CD14-positive monocyte (primary cell): ENCODE data around the gene CALM1. TPM values are rescaled to one million over a fixed set of nuclear protein-coding genes. Genes with fewer than 3 reads are reported as not detected.

Source experiments
- DNase-seq, 3 donors: peaks; one replicate each; pipeline ENCODE4 v3.0.0-alpha.2; 2011 to 2022
- H2AFZ ChIP-seq: 2 replicates; pipeline ENCODE4 v1.6.0; 2012; ENCODE audit warnings: mild to moderate bottlenecking, low read depth, low read length, inconsistent platforms; ENCODE audit not compliant: insufficient read depth, poor library complexity, severe bottlenecking
- H3K27ac ChIP-seq, 2 donors: 1 replicate in 1 of 2; 2 replicates in 1 of 2; pipeline ENCODE4 v1.5.1; 2012 to 2013; ENCODE audit warnings: low read length in 2 of 2, control low read depth in 1 of 2, inconsistent platforms in 1 of 2, low read depth in 1 of 2, mild to moderate bottlenecking in 1 of 2
- H3K27me3 ChIP-seq, 2 donors: one replicate each; pipeline versions ENCODE4 v1.6.0 to v1.6.1; 2011 to 2013; ENCODE audit warnings: low read length in 2 of 2; ENCODE audit not compliant: control insufficient read depth in 2 of 2, insufficient read depth in 2 of 2
- H3K36me3 ChIP-seq, 2 donors: replicated peaks in 1 of 2; 1 replicate in 1 of 2; 2 replicates in 1 of 2; pipeline versions ENCODE4 v1.5.1 to v1.6.1; 2012 to 2013; ENCODE audit warnings: low read length in 2 of 2, control low read depth in 1 of 2, inconsistent platforms in 1 of 2, mild to moderate bottlenecking in 1 of 2; ENCODE audit not compliant: insufficient read depth in 2 of 2, control insufficient read depth in 1 of 2
- H3K4me1 ChIP-seq, 2 donors: 1 replicate in 1 of 2; 2 replicates in 1 of 2; pipeline versions ENCODE4 v1.5.1 to v1.6.1; 2012 to 2013; ENCODE audit warnings: low read length in 2 of 2, control low read depth in 1 of 2, inconsistent platforms in 1 of 2, mild to moderate bottlenecking in 1 of 2, moderate library complexity in 1 of 2; ENCODE audit not compliant: insufficient read depth in 2 of 2, control insufficient read depth in 1 of 2
- H3K4me2 ChIP-seq: replicated peaks from 2 replicates; pipeline ENCODE3; 2012; ENCODE audit warnings: low read length, moderate library complexity, mild to moderate bottlenecking; ENCODE audit not compliant: poor library complexity, severe bottlenecking; ENCODE audit errors: extremely low read depth
- H3K4me3 ChIP-seq, 3 experiments: fragments of 200-600 bp in 1 of 3; sonication (generic) in 1 of 3; replicated peaks in 1 of 3; 1 replicate in 2 of 3; 2 replicates in 1 of 3; pipeline ENCODE4 v1.5.1; 2011 to 2013; ENCODE audit warnings: low read length in 3 of 3, mild to moderate bottlenecking in 3 of 3, control low read depth in 2 of 3, low read depth in 2 of 3, inconsistent platforms in 1 of 3, moderate library complexity in 1 of 3
- H3K79me2 ChIP-seq: 2 replicates; pipeline ENCODE4 v1.6.0; 2012; ENCODE audit warnings: mild to moderate bottlenecking, control low read depth, inconsistent platforms, low read length, moderate library complexity; ENCODE audit not compliant: insufficient read depth
- H3K9ac ChIP-seq: 2 replicates; pipeline ENCODE4 v1.6.0; 2017; ENCODE audit warnings: low read length, mild to moderate bottlenecking; ENCODE audit not compliant: insufficient read depth, poor library complexity, severe bottlenecking
- H3K9me3 ChIP-seq, 2 donors: replicated peaks in 1 of 2; 1 replicate in 1 of 2; 2 replicates in 1 of 2; pipeline versions ENCODE4 v1.5.1 to v1.6.1; 2012 to 2013; ENCODE audit warnings: low read length in 2 of 2, control low read depth in 1 of 2; ENCODE audit not compliant: control insufficient read depth in 1 of 2, insufficient read depth in 1 of 2
- H4K20me1 ChIP-seq: 2 replicates; pipeline ENCODE4 v1.6.0; 2012; ENCODE audit warnings: mild to moderate bottlenecking, low read length, control low read depth, moderate library complexity; ENCODE audit not compliant: insufficient read depth
- H3K27ac Mint-ChIP-seq, 7 donors: one replicate each; pipeline ENCODE4 v1.8.0; 2020; ENCODE audit warnings: mild to moderate bottlenecking in 7 of 7, mixed read lengths in 7 of 7, moderate library complexity in 6 of 7, inconsistent platforms in 2 of 7
- H3K27me3 Mint-ChIP-seq, 3 donors: one replicate each; pipeline ENCODE4 v1.8.0; 2021 to 2022; ENCODE audit warnings: low read depth in 3 of 3, mild to moderate bottlenecking in 3 of 3, mixed read lengths in 3 of 3, moderate library complexity in 3 of 3, inconsistent platforms in 1 of 3
- H3K36me3 Mint-ChIP-seq, 2 donors: one replicate each; pipeline ENCODE4 v1.8.0; 2020; ENCODE audit warnings: mixed read lengths in 2 of 2, inconsistent platforms in 1 of 2, mild to moderate bottlenecking in 1 of 2
- H3K4me1 Mint-ChIP-seq: one replicate; pipeline ENCODE4 v1.8.0; 2020; ENCODE audit warnings: mild to moderate bottlenecking, mixed read lengths
- H3K4me3 Mint-ChIP-seq, 2 donors: one replicate each; pipeline ENCODE4 v1.8.0; 2020; ENCODE audit warnings: mild to moderate bottlenecking in 2 of 2, mixed read lengths in 2 of 2, moderate library complexity in 1 of 2
- H3K9me3 Mint-ChIP-seq, 7 donors: one replicate each; pipeline ENCODE4 v1.8.0; 2020 to 2022; ENCODE audit warnings: mixed read lengths in 7 of 7, mild to moderate bottlenecking in 6 of 7, moderate library complexity in 6 of 7, inconsistent platforms in 2 of 7
- CTCF ChIP-seq: fragments of 200-600 bp; IDR thresholded peaks from one replicate; pipeline ENCODE4 v1.8.0; 2022; ENCODE audit warnings: antibody characterized with exemption, mild to moderate bottlenecking
- WGBS: methylation state at CpG from one replicate; pipeline ENCODE4 v1.1.5; 2013; ENCODE audit warnings: missing lambda C conversion rate; ENCODE audit not compliant: insufficient coverage; 5-methylcytosine and 5-hydroxymethylcytosine counted together
- intact Hi-C, 2 donors: fragments of 100-400 bp; cut with micrococcal nuclease; formaldehyde crosslinking; loops; one replicate each; pipeline versions ENCODE4 v1.15.0 to v1.15.1; 2023
- polyA plus RNA-seq, 3 donors: library from polyadenylated mRNA; depleted of rRNA in 1 of 3; unstranded in 2 of 3; stranded (reverse) in 1 of 3; fragments of 300-500 nt in 2 of 3; fragments of >200 nt in 1 of 3; fragmentation: Illumina TruSeq in 2 of 3; gene quantifications; 1 replicate in 2 of 3; 2 replicates in 1 of 3; pipeline ENCODE4 v1.2.3, GENCODE V29; 2012 to 2021

The CALM1 gene
- polyA plus RNA-seq, 3 donors, result 277 to 912 (median 906) TPM

GRCh38 chr14:90445011-90445410 lies 48.2 kb downstream of the CALM1 start:
- H3K36me3 ChIP-seq, result no peaks in the 10 kb centered on the region
- no peaks in the 10 kb centered on the region for H3K36me3 Mint-ChIP-seq
- H3K4me1 ChIP-seq, result no peaks in the 10 kb centered on the region
- no peak for DNase-seq
- intact Hi-C loops, result no loop called here
- no peak overlapping the region for H3K4me3 Mint-ChIP-seq
- no peaks in the 10 kb centered on the region for H3K27me3 ChIP-seq
- H2AFZ ChIP-seq, result no peak overlapping the region
- H3K79me2 ChIP-seq, result no peaks in the 10 kb centered on the region
- peaks cover 2 to 13% (median 9%) of the 10 kb centered on the region in 7 donors for H3K9me3 Mint-ChIP-seq
- peaks cover 2 to 6% (median 5%) of the 10 kb centered on the region in 3 donors for H3K27me3 Mint-ChIP-seq
- H3K4me3 ChIP-seq, result no peak overlapping the region
- H3K4me1 Mint-ChIP-seq, result peaks cover 7% of the 10 kb centered on the region
- H3K4me2 ChIP-seq, result no peak overlapping the region
- peak overlapping the region in 1 of 7 donors; percentile 41 for H3K27ac Mint-ChIP-seq
- no peak overlapping the region for H3K9ac ChIP-seq
- no peak overlapping the region for H3K27ac ChIP-seq
- no peak for TF ChIP-seq CTCF
- WGBS, result 100% methylated on average over 3 of the region's 4 CpGs
- peaks cover 0 to 11% of the 10 kb centered on the region in 2 donors for H3K9me3 ChIP-seq
- H4K20me1 ChIP-seq, result no peaks in the 10 kb centered on the region

DNA sequence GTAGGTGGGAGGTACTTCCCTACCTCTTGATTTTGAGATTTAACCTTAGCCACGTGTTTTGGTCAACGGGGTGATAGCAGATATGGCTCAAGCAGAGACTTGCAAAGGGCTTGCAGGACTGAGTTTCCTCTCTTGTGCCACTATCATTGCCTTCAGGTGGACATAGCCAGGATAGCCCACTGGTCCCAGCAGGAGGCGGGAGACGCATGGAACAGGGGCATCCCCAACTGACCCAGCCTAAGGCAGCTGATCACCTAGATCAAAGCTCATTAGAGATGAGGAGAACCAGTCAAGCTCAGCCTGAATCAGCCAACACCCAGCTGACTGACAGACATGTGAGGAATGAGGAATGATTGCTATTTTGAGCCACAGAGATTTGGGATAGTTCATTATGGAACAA lies 49.6 kb downstream of the CALM1 start:
- Histone ChIP-seq H3K4me3 (no peak overlapping the region), H4K20me1 (no peaks in the 10 kb centered on the region), H3K4me2 (no peak overlapping the region), H3K4me1 (no peaks in the 10 kb centered on the region), H3K9me3 (peaks cover 0 to 11% of the 10 kb centered on the region in 2 donors), H3K27ac (no peak overlapping the region), H3K79me2 (no peaks in the 10 kb centered on the region), H3K27me3 (no peaks in the 10 kb centered on the region), H2AFZ (no peak overlapping the region), H3K9ac (no peak overlapping the region), H3K36me3 (no peaks in the 10 kb centered on the region)
- WGBS, result 95% methylated on average over 3 of the region's 4 CpGs
- intact Hi-C loops, result no loop called here
- no peak overlapping the region for H3K27ac Mint-ChIP-seq
- peaks cover 2 to 13% (median 9%) of the 10 kb centered on the region in 7 donors for H3K9me3 Mint-ChIP-seq
- peaks cover 7% of the 10 kb centered on the region for H3K4me1 Mint-ChIP-seq
- no peaks in the 10 kb centered on the region for H3K36me3 Mint-ChIP-seq
- DNase-seq, result no peak
- peaks cover 2 to 7% (median 5%) of the 10 kb centered on the region in 3 donors for H3K27me3 Mint-ChIP-seq
- no peak for TF ChIP-seq CTCF
- no peak overlapping the region for H3K4me3 Mint-ChIP-seq
